BLaER1 (cell line): ENCODE measurements around the gene NOSTRIN.

ENCODE experiments used
- H3K27ac ChIP-seq: shearing (Covaris generic); formaldehyde crosslinking; 2 replicates; pipeline ENCODE4 v1.8.1; 2022
- H3K27me3 ChIP-seq: shearing (Covaris generic); formaldehyde crosslinking; 2 replicates; pipeline ENCODE4 v1.8.1; 2022
- H3K36me3 ChIP-seq: shearing (Covaris generic); formaldehyde crosslinking; 2 replicates; pipeline ENCODE4 v1.8.1; 2022
- H3K4me1 ChIP-seq: shearing (Covaris generic); formaldehyde crosslinking; 2 replicates; pipeline ENCODE4 v1.8.1; 2022
- H3K4me2 ChIP-seq: shearing (Covaris generic); formaldehyde crosslinking; 2 replicates; pipeline ENCODE4 v1.8.1; 2022
- H3K4me3 ChIP-seq: shearing (Covaris generic); formaldehyde crosslinking; 2 replicates; pipeline ENCODE4 v1.8.1; 2022
- H3K9ac ChIP-seq: shearing (Covaris generic); formaldehyde crosslinking; 2 replicates; pipeline ENCODE4 v1.8.1; 2022
- H3K9me3 ChIP-seq: shearing (Covaris generic); formaldehyde crosslinking; 2 replicates; pipeline ENCODE4 v1.8.1; 2022
- H4K20me1 ChIP-seq: shearing (Covaris generic); formaldehyde crosslinking; 2 replicates; pipeline ENCODE4 v1.8.1; 2022
- Cebpa-rat ChIP-seq: shearing (Covaris generic); IDR thresholded peaks from 2 replicates; pipeline ENCODE4 v1.8.1; 2022

The NOSTRIN gene

GRCh38 chr2:168814939-168815907 lies 12.8 kb downstream of the NOSTRIN start:
- H3K4me2 ChIP-seq: no peak overlapping the region
- H3K4me3 ChIP-seq: no peak overlapping the region
- no peak overlapping the region for H3K27ac ChIP-seq
- H3K27me3 ChIP-seq: no peaks in the 10 kb centered on the region
- H3K9me3 ChIP-seq: no peaks in the 10 kb centered on the region
- TF ChIP-seq Cebpa-rat: no peak
- H3K9ac ChIP-seq: no peak overlapping the region
- H3K36me3 ChIP-seq: no peaks in the 10 kb centered on the region
- H3K4me1 ChIP-seq: peaks cover 6% of the 10 kb centered on the region
- no peaks in the 10 kb centered on the region for H4K20me1 ChIP-seq

DNA sequence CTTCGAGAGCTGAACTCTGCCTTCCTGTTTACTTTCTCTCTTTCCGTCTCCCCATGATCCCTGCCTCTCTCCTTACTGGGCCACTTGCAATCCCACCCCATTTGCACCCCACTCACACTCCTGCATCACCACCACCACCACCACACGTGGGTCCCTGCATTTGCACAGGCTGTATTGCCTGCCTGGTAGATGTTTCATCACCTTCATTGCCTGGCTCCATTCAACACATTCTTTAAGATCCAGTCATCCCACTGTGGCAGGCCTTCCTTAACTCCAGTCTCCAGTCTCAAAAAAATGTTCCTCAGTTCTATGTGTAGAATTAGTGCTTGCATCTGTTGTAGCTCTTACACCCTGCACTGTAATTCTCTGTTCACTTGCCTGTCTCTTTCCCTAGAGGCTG lies 13.9 kb downstream of the NOSTRIN start:
- Histone ChIP-seq H4K20me1 (no peaks in the 10 kb centered on the region), H3K4me3 (no peak overlapping the region), H3K27ac (no peak overlapping the region), H3K4me1 (peaks cover 6% of the 10 kb centered on the region), H3K36me3 (no peaks in the 10 kb centered on the region), H3K9me3 (no peaks in the 10 kb centered on the region), H3K9ac (no peak overlapping the region), H3K27me3 (no peaks in the 10 kb centered on the region), H3K4me2 (no peak overlapping the region)
- TF ChIP-seq Cebpa-rat: no peak

- H3K27me3 ChIP-seq: no peaks in the 10 kb centered on the region
- no peak for TF ChIP-seq Cebpa-rat
- no peak overlapping the region for H3K27ac ChIP-seq
- H3K4me1 ChIP-seq: peaks cover 6% of the 10 kb centered on the region
- H3K36me3 ChIP-seq: no peaks in the 10 kb centered on the region
- no peak overlapping the region for H3K4me2 ChIP-seq
- H4K20me1 ChIP-seq: no peaks in the 10 kb centered on the region
- no peaks in the 10 kb centered on the region for H3K9me3 ChIP-seq
- H3K4me3 ChIP-seq: no peak overlapping the region
- H3K9ac ChIP-seq: no peak overlapping the region
Measured at GRCh38 chr2:168819050-168819715, 16.7 kb downstream of the NOSTRIN start.

GRCh38 chr2:168819829-168820489 lies 17.5 kb downstream of the NOSTRIN start:
- no peak overlapping the region for H3K4me3 ChIP-seq
- H4K20me1 ChIP-seq: no peaks in the 10 kb centered on the region
- no peak for TF ChIP-seq Cebpa-rat

DNA sequence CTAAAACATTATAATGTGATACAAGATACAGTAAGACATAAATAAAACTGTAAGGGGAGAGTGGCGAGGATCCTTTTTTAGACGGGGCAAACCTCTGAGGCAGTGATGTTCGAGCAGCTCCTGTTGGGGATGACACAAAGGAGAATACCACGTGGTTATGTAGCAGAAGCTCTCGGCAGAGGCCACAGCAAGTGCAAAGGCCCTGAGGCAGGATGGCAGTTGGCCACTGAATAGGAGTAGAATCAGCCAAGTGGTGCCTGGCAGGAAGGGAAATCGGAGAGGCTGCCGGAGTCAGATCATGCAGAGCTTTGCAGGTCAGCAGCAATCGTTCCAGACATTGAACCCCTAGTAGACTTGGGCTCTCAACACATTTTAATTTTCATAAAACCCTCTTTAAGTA lies 19.1 kb downstream of the NOSTRIN start:
- H3K27me3 ChIP-seq: no peaks in the 10 kb centered on the region
- no peak overlapping the region for H3K4me2 ChIP-seq
- H3K27ac ChIP-seq: no peak overlapping the region
- H4K20me1 ChIP-seq: no peaks in the 10 kb centered on the region
- peaks cover 6% of the 10 kb centered on the region for H3K4me1 ChIP-seq
- no peak overlapping the region for H3K9ac ChIP-seq
- H3K36me3 ChIP-seq: no peaks in the 10 kb centered on the region
- no peak for TF ChIP-seq Cebpa-rat
- H3K4me3 ChIP-seq: no peak overlapping the region
- no peaks in the 10 kb centered on the region for H3K9me3 ChIP-seq

More at GRCh38 chr2:168819829-168820489, 17.5 kb downstream of the NOSTRIN start:
- Histone ChIP-seq H3K4me1 (peaks cover 6% of the 10 kb centered on the region), H3K9me3 (no peaks in the 10 kb centered on the region), H3K9ac (no peak overlapping the region), H3K27ac (no peak overlapping the region), H3K36me3 (no peaks in the 10 kb centered on the region), H3K27me3 (no peaks in the 10 kb centered on the region), H3K4me2 (no peak overlapping the region)

GRCh38 chr2:168821992-168822391 lies 19.6 kb downstream of the NOSTRIN start:
- Histone ChIP-seq H3K9ac (no peak overlapping the region), H3K36me3 (no peaks in the 10 kb centered on the region), H3K27ac (no peak overlapping the region), H4K20me1 (no peaks in the 10 kb centered on the region), H3K27me3 (no peaks in the 10 kb centered on the region), H3K4me1 (peaks cover 6% of the 10 kb centered on the region), H3K4me2 (no peak overlapping the region), H3K9me3 (no peaks in the 10 kb centered on the region), H3K4me3 (no peak overlapping the region)
- TF ChIP-seq Cebpa-rat: no peak

DNA sequence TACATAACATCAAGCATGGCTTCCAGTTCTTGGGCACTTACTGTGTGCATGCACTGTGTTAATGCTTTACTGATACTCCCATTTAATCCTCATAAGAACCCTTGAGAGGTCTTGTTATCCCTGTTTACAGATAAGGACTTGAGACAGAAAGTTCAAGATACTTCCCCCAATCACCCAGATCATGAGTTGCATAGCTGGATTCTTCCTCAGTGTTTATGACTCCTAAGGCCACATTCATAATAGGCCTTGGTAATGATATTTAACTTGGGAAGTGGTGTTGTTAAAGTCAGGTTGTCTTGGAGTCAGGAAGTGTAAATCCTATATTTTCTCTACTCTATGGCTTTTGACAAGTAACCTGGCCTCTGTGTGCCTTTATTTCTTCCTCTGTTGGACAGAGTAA lies 22.7 kb downstream of the NOSTRIN start:
- no peak overlapping the region for H3K4me3 ChIP-seq
- H4K20me1 ChIP-seq: no peaks in the 10 kb centered on the region
- no peaks in the 10 kb centered on the region for H3K9me3 ChIP-seq
- no peaks in the 10 kb centered on the region for H3K4me1 ChIP-seq
- H3K27ac ChIP-seq: no peak overlapping the region
- H3K9ac ChIP-seq: no peak overlapping the region
- H3K27me3 ChIP-seq: no peaks in the 10 kb centered on the region
- no peaks in the 10 kb centered on the region for H3K36me3 ChIP-seq
- no peak overlapping the region for H3K4me2 ChIP-seq
- no peak for TF ChIP-seq Cebpa-rat

DNA sequence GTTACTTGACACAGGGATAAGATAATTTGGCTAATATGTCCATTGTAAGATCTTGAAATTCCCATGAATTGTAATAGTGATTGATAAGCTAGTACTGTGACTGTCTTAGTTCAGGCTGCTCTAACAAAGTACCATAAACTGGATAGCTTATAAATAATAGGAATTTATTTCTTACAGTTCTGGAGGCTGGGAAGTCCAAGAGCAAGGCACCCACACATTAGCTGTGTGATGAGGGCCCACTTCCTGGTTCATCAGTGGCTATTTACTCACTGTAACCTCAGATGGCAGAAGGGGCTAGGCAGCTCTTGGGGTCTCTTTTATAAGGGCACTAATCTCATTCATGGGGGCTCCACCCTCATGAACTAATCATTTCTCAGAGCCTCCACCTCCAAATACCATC lies 28.5 kb downstream of the NOSTRIN start:
- no peaks in the 10 kb centered on the region for H3K36me3 ChIP-seq
- H3K4me2 ChIP-seq: no peak overlapping the region
- H3K9ac ChIP-seq: no peak overlapping the region
- no peak for TF ChIP-seq Cebpa-rat
- no peak overlapping the region for H3K4me3 ChIP-seq
- no peaks in the 10 kb centered on the region for H3K4me1 ChIP-seq
- H3K9me3 ChIP-seq: no peaks in the 10 kb centered on the region
- H3K27ac ChIP-seq: no peak overlapping the region
- no peaks in the 10 kb centered on the region for H4K20me1 ChIP-seq
- H3K27me3 ChIP-seq: no peaks in the 10 kb centered on the region

- Histone ChIP-seq H3K27ac (no peak overlapping the region), H3K36me3 (no peaks in the 10 kb centered on the region), H3K4me3 (no peak overlapping the region), H3K9me3 (no peaks in the 10 kb centered on the region), H3K4me1 (no peaks in the 10 kb centered on the region), H3K27me3 (no peaks in the 10 kb centered on the region), H3K9ac (no peak overlapping the region), H4K20me1 (no peaks in the 10 kb centered on the region), H3K4me2 (no peak overlapping the region)
- no peak for TF ChIP-seq Cebpa-rat
Measured at GRCh38 chr2:168831662-168832061, 29.2 kb downstream of the NOSTRIN start.

- no peaks in the 10 kb centered on the region for H3K27me3 ChIP-seq
- no peaks in the 10 kb centered on the region for H3K9me3 ChIP-seq
- H3K9ac ChIP-seq: no peak overlapping the region
- H3K4me2 ChIP-seq: no peak overlapping the region
- H3K4me1 ChIP-seq: no peaks in the 10 kb centered on the region
- H4K20me1 ChIP-seq: no peaks in the 10 kb centered on the region
- no peaks in the 10 kb centered on the region for H3K36me3 ChIP-seq
- TF ChIP-seq Cebpa-rat: no peak
- H3K4me3 ChIP-seq: no peak overlapping the region
- no peak overlapping the region for H3K27ac ChIP-seq
Measured at GRCh38 chr2:168835969-168836368, 33.5 kb downstream of the NOSTRIN start.
